ENCODE results near the gene KIFBP. TPM values are rescaled to one million over a fixed set of nuclear protein-coding genes. Genes with fewer than 3 reads are reported as not detected.

The KIFBP gene
- total and polyA plus RNA-seq, 2 of the 13 experiments (the other 11 are each of a cell fraction or from before 2014, with no cell fraction given) = 13.0 to 21.9 TPM

DNA sequence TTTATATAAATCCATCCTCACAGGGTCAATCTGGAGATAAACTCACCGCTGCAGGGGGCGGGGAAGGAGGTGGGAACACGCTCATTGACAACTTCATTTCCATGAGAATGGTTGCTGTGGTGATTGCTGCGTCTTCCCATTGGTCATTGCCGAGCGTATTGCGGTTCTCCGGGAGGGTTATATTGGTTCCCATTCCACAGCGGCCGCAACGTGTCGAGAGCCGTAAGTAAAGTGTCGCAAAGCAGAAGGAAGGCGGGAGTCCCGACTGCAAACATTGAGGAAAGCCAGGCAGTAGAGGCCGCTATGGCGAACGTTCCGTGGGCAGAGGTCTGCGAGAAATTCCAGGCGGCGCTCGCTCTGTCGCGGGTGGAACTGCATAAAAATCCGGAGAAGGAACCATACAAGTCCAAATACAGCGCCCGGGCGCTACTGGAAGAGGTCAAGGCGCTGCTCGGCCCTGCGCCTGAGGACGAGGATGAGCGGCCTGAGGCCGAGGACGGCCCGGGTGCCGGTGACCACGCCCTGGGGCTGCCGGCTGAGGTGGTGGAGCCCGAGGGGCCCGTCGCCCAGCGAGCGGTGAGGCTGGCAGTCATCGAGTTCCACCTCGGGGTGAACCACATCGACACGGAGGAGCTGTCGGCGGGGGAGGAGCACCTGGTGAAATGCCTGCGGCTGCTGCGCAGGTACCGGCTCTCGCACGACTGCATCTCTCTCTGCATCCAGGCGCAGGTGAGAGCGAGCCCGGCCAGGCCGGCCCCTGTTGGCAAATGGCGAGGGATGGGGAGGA lies at the start of gene KIFBP (continued):
- TF ChIP-seq HMG20A (CRISPR knock-in tag; IDR thresholded peaks at IDR 0.05; ENCODE audit: borderline replicate concordance) (no peak), GATAD1 (CRISPR knock-in tag; IDR thresholded peaks at IDR 0.05) (peak; percentile 93), YEATS2 (CRISPR knock-in tag; IDR thresholded peaks at IDR 0.05; ENCODE audit: borderline replicate concordance) (peak; percentile 89), HOXA9 (CRISPR knock-in tag; IDR thresholded peaks at IDR 0.05; ENCODE audit: borderline replicate concordance) (no peak), REPIN1 (CRISPR knock-in tag; IDR thresholded peaks at IDR 0.05; ENCODE audit: borderline replicate concordance, low read depth) (peak; percentile 85; the same call in 1 of the 2 replicates), U2AF2 (IDR thresholded peaks at IDR 0.05; ENCODE audit: low read depth, low read length) (peak; percentile 83; the same call in 1 of the 2 replicates), CBX2 (IDR thresholded peaks at IDR 0.05; ENCODE audit: low read depth, low read length) (no peak), CBX2 (CRISPR knock-in tag; IDR thresholded peaks at IDR 0.05; ENCODE audit: low read depth) (no peak), RXRA (CRISPR knock-in tag; IDR thresholded peaks at IDR 0.05) (peak; percentile 59), NAIF1 (CRISPR knock-in tag; IDR thresholded peaks at IDR 0.05; ENCODE audit: borderline replicate concordance) (peak; percentile 82), ZNF660 (CRISPR knock-in tag; IDR thresholded peaks at IDR 0.05; ENCODE audit: borderline replicate concordance, low read depth) (no peak), ARID2 (CRISPR knock-in tag; IDR thresholded peaks at IDR 0.05; ENCODE audit: borderline replicate concordance) (peak; percentile 72; the same call in 1 of the 2 replicates), NR2F1 (CRISPR knock-in tag; IDR thresholded peaks at IDR 0.05) (no peak)
- TF ChIP-seq, protein P1, sequence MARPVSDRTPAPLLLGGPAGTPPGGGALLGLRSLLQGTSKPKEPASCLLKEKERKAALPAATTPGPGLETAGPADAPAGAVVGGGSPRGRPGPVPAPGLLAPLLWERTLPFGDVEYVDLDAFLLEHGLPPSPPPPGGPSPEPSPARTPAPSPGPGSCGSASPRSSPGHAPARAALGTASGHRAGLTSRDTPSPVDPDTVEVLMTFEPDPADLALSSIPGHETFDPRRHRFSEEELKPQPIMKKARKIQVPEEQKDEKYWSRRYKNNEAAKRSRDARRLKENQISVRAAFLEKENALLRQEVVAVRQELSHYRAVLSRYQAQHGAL (CRISPR knock-in tag; IDR thresholded peaks at IDR 0.05; ENCODE audit: not compliant biosample characterization) = no peak
- TF ChIP-seq, protein P2, sequence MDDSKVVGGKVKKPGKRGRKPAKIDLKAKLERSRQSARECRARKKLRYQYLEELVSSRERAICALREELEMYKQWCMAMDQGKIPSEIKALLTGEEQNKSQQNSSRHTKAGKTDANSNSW (CRISPR knock-in tag; IDR thresholded peaks at IDR 0.05; ENCODE audit: borderline replicate concordance) = peak; percentile 79; the same call in 1 of the 2 replicates
- TF ChIP-seq, protein P3, sequence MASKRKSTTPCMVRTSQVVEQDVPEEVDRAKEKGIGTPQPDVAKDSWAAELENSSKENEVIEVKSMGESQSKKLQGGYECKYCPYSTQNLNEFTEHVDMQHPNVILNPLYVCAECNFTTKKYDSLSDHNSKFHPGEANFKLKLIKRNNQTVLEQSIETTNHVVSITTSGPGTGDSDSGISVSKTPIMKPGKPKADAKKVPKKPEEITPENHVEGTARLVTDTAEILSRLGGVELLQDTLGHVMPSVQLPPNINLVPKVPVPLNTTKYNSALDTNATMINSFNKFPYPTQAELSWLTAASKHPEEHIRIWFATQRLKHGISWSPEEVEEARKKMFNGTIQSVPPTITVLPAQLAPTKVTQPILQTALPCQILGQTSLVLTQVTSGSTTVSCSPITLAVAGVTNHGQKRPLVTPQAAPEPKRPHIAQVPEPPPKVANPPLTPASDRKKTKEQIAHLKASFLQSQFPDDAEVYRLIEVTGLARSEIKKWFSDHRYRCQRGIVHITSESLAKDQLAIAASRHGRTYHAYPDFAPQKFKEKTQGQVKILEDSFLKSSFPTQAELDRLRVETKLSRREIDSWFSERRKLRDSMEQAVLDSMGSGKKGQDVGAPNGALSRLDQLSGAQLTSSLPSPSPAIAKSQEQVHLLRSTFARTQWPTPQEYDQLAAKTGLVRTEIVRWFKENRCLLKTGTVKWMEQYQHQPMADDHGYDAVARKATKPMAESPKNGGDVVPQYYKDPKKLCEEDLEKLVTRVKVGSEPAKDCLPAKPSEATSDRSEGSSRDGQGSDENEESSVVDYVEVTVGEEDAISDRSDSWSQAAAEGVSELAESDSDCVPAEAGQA (IDR thresholded peaks at IDR 0.05; ENCODE audit: low read depth) = no peak
- TF ChIP-seq, protein P3 (CRISPR knock-in tag; IDR thresholded peaks at IDR 0.05; ENCODE audit: borderline replicate concordance) = no peak
- TF ChIP-seq, protein P4, sequence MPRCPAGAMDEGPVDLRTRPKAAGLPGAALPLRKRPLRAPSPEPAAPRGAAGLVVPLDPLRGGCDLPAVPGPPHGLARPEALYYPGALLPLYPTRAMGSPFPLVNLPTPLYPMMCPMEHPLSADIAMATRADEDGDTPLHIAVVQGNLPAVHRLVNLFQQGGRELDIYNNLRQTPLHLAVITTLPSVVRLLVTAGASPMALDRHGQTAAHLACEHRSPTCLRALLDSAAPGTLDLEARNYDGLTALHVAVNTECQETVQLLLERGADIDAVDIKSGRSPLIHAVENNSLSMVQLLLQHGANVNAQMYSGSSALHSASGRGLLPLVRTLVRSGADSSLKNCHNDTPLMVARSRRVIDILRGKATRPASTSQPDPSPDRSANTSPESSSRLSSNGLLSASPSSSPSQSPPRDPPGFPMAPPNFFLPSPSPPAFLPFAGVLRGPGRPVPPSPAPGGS (CRISPR knock-in tag; IDR thresholded peaks at IDR 0.05) = no peak; the same call in 1 of the 2 replicates
- TF ChIP-seq, protein P5, sequence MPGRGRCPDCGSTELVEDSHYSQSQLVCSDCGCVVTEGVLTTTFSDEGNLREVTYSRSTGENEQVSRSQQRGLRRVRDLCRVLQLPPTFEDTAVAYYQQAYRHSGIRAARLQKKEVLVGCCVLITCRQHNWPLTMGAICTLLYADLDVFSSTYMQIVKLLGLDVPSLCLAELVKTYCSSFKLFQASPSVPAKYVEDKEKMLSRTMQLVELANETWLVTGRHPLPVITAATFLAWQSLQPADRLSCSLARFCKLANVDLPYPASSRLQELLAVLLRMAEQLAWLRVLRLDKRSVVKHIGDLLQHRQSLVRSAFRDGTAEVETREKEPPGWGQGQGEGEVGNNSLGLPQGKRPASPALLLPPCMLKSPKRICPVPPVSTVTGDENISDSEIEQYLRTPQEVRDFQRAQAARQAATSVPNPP (CRISPR knock-in tag; IDR thresholded peaks at IDR 0.05) = peak; percentile 77; the same call in 1 of the 2 replicates
